Heart right ventricle (tissue), 16 donors: ENCODE measurements around the gene CDKN2A. TPM values are rescaled to one million over a fixed set of nuclear protein-coding genes. Genes with fewer than 3 reads are reported as not detected.

Experiments
- ATAC-seq, 8 donors: fragments of 200-7000 bp; cut with Tn5 transposase; one replicate each; pipeline ENCODE4 v1.9.1; 2020; ENCODE audit warnings: mild to moderate bottlenecking in 8 of 8, moderate library complexity in 8 of 8, moderate number of reproducible peaks in 1 of 8
- DNase-seq, 2 donors: peaks; one replicate each; pipeline ENCODE4 v3.0.0-alpha.2; 2020
- H3K27ac ChIP-seq, 10 donors: fragments of 200-600 bp; sonication (generic) in 2 of 10; one replicate each; pipeline versions ENCODE4 v1.5.0 to v1.8.0; 2020 to 2022; ENCODE audit warnings: mild to moderate bottlenecking in 3 of 10
- H3K27me3 ChIP-seq, 7 donors: fragments of 200-600 bp; one replicate each; pipeline ENCODE4 v1.8.0; 2021 to 2022; ENCODE audit warnings: mild to moderate bottlenecking in 2 of 7
- H3K36me3 ChIP-seq, 9 donors: fragments of 200-600 bp; sonication (generic) in 1 of 9; one replicate each; pipeline versions ENCODE4 v1.5.0 to v1.8.0; 2020 to 2022; ENCODE audit warnings: mild to moderate bottlenecking in 2 of 9
- H3K4me1 ChIP-seq, 9 donors: fragments of 200-600 bp; sonication (generic) in 1 of 9; one replicate each; pipeline versions ENCODE4 v1.5.0 to v1.8.0; 2020 to 2022; ENCODE audit warnings: mild to moderate bottlenecking in 4 of 9
- H3K4me3 ChIP-seq, 10 donors: fragments of 200-600 bp; sonication (generic) in 2 of 10; one replicate each; pipeline versions ENCODE4 v1.5.0 to v1.8.0; 2020 to 2022; ENCODE audit warnings: mild to moderate bottlenecking in 7 of 10, moderate library complexity in 2 of 10
- H3K9me3 ChIP-seq, 11 donors: fragments of 200-600 bp in 10 of 11; sonication (generic) in 2 of 11; one replicate each; pipeline versions ENCODE4 v1.5.0 to v1.8.0; 2013 to 2022; ENCODE audit warnings: mild to moderate bottlenecking in 2 of 11, control low read depth in 1 of 11, moderate library complexity in 1 of 11
- CTCF ChIP-seq, 9 donors: fragments of 200-600 bp; sonication (generic) in 2 of 9; IDR thresholded peaks; one replicate each; pipeline versions ENCODE4 v1.5.0 to v1.8.0; 2021 to 2022; ENCODE audit warnings: antibody characterized with exemption in 9 of 9, mild to moderate bottlenecking in 5 of 9, moderate library complexity in 1 of 9
- WGBS, 2 donors: extraction: QIAGEN DNeasy Blood & Tissue Kit; methylation state at CpG; one replicate each; pipeline ENCODE4 v1.1.7; 2013; ENCODE audit warnings: inconsistent platforms in 1 of 2; 5-methylcytosine and 5-hydroxymethylcytosine counted together
- intact Hi-C, 10 donors: fragments of 100-400 bp; cut with DNase I; formaldehyde crosslinking; loops; one replicate each; pipeline versions ENCODE4 v1.11.1 to v1.14.2; 2022
- polyA plus RNA-seq, 2 donors: library from polyadenylated mRNA; stranded (reverse); fragments of 200-250 nt; gene quantifications; one replicate each; pipeline ENCODE4 v1.2.3, GENCODE V29; 2013
- total RNA-seq, 10 donors: library from RNA; stranded (reverse); fragmentation: NEBNext Ultra II Directional in 3 of 10; extraction: Animal tissue kit (Norgen Biotek cat#: 25700) in 3 of 10; gene quantifications; one replicate each; pipeline versions ENCODE4 v1.2.1 to v1.2.4, GENCODE V29; 2021 to 2023
- donor health status: Arrhythmogenic right ventricular cardiomyopathy.
- donor health status: ischemic (EF 13 %, LVEDD 7.1; RV severe dilation, severe dysfunction).
- donor health status: healthy with polysubstance abuse.
- donor health status: DM: no; HTN: yes; CAD: no.
- donor health status: DM: no; HTN: no; CAD: no.
- donor health status: ischemic (EF 25% LVEDD 6.9; RV normal size, moderate dysfunction).
- donor health status: ischemic (EF 25% LVEDD 5.7; RV mildly dilated, moderate dysfunction).
- donor health status: healthy.
- donor health status: DM: yes; HTN: yes; CAD: no.
- donor health status: Ischemic cardiomyopathy.
- donor health status: ischemic (EF 35%, LVEDD 5.7; RV mildly dilated, moderate dysfunction).
- donor health status: nonischemic (EF 11% LVEDD 7.7; RV severe dilation, severe dysfunction).
- donor health status: DM: yes; HTN: yes; CAD: no.
- donor health status: PGD.
- donor health status: ischemic (EF 29% LVEDD 5.4; RV normal size, mild dysfunction).
- donor health status: nonischemic (EF 23%, LVEDD 6.1; RV moderate dilation, normal function).

The CDKN2A gene
- total and polyA plus RNA-seq, 12 donors, result 0.03 to 1.9 (median 0.48) TPM; not detected in 5

- Histone ChIP-seq H3K36me3 (no peaks in the 10 kb centered on the region), H3K27ac (no peak overlapping the region), H3K27me3 (peaks cover 0 to 84% (median 56%) of the 10 kb centered on the region in 7 donors), H3K4me3 (no peak overlapping the region), H3K9me3 (no peaks in the 10 kb centered on the region), H3K4me1 (peaks cover 0 to 22% (median 9%) of the 10 kb centered on the region in 9 donors)
- WGBS, 2 donors, result 10 to 36% methylated on average over 44 of the region's 44 CpGs
- ATAC-seq, result no peak
- no peak for TF ChIP-seq CTCF (IDR thresholded peaks at IDR 0.05)
- intact Hi-C loops, result loop anchor here in 4 of 10 donors (5.0 to 10.0 kb wide), 2 partner anchors 191 to 194 kb away; no protein-coding TSS in a partner anchor
- DNase-seq, result no peak
Measured at GRCh38 chr9:22005702-22006606, 11.8 kb upstream of the CDKN2A start.

- no peak for ATAC-seq
- peaks cover 0 to 84% (median 56%) of the 10 kb centered on the region in 7 donors for H3K27me3 ChIP-seq
- H3K27ac ChIP-seq, result no peak overlapping the region
- DNase-seq, result no peak
- 30 to 53% methylated on average over 25 of the region's 25 CpGs for WGBS, 2 donors
- no peaks in the 10 kb centered on the region for H3K9me3 ChIP-seq
- H3K4me1 ChIP-seq, result peaks cover 0 to 22% (median 9%) of the 10 kb centered on the region in 9 donors
- intact Hi-C loops, result loop anchor here in 4 of 10 donors (5.0 to 10.0 kb wide), 2 partner anchors 190 to 193 kb away; no protein-coding TSS in a partner anchor
- H3K36me3 ChIP-seq, result no peaks in the 10 kb centered on the region
- no peak for TF ChIP-seq CTCF (IDR thresholded peaks at IDR 0.05)
- no peak overlapping the region for H3K4me3 ChIP-seq
Measured at GRCh38 chr9:22005021-22005701, 11.0 kb upstream of the CDKN2A start.

- no peak for TF ChIP-seq CTCF (IDR thresholded peaks at IDR 0.05)
- Histone ChIP-seq H3K4me3 (no peak overlapping the region), H3K36me3 (no peaks in the 10 kb centered on the region), H3K4me1 (peaks cover 0 to 4% (median 0%) of the 10 kb centered on the region in 9 donors), H3K27ac (no peak overlapping the region), H3K27me3 (peaks cover 0 to 83% (median 51%) of the 10 kb centered on the region in 7 donors), H3K9me3 (no peaks in the 10 kb centered on the region)
- ATAC-seq (no peak), DNase-seq (no peak)
- intact Hi-C loops, result loop anchor here in 3 of 10 donors (10.0 kb wide), 1 partner anchor 187 kb away; no protein-coding TSS in a partner anchor
- 44 to 74% methylated on average over 1 of the region's 1 CpG for WGBS, 2 donors
Measured at GRCh38 chr9:22002038-22002437, 7.8 kb upstream of the CDKN2A start.

- Histone ChIP-seq H3K27ac (no peak overlapping the region), H3K9me3 (no peaks in the 10 kb centered on the region), H3K36me3 (no peaks in the 10 kb centered on the region), H3K4me1 (peaks cover 0 to 18% (median 5%) of the 10 kb centered on the region in 9 donors), H3K27me3 (peaks cover 0 to 48% (median 35%) of the 10 kb centered on the region in 7 donors), H3K4me3 (no peak overlapping the region)
- 76 to 90% methylated on average over 2 of the region's 2 CpGs for WGBS, 2 donors
- intact Hi-C loops, result loop anchor here in 1 of 10 donors (10.0 kb wide), 1 partner anchor 193 kb away; the partner anchor contains the start of gene MTAP
- ATAC-seq (no peak), DNase-seq (no peak)
- no peak for TF ChIP-seq CTCF (IDR thresholded peaks at IDR 0.05)
Measured at GRCh38 chr9:21998026-21998425, 3.8 kb upstream of the CDKN2A start.
